OCI-LY1 (cell line): Measurements from ENCODE around the gene ITGA6.

Source experiments
- H2AFZ ChIP-seq: fragments of 200-600 bp; sonication (generic), shearing (Covaris generic); 2 replicates; pipeline ENCODE4 v1.6.0; 2014; ENCODE audit warnings: antibody characterized with exemption, mild to moderate bottlenecking, low read length
- H3F3A ChIP-seq: fragments of 200-600 bp; sonication (generic), shearing (Covaris generic); 2 replicates; pipeline ENCODE4 v1.6.0; 2014; ENCODE audit warnings: mild to moderate bottlenecking, antibody characterized with exemption, low read length, moderate library complexity; ENCODE audit not compliant: insufficient read depth
- H3K27ac ChIP-seq: fragments of 200-600 bp; sonication (generic); 2 replicates; pipeline ENCODE4 v1.5.1; 2014; ENCODE audit warnings: low read length, mixed run types, mild to moderate bottlenecking, low read depth; ENCODE audit not compliant: poor library complexity, severe bottlenecking
- H3K27me3 ChIP-seq: fragments of 200-600 bp; sonication (generic); 2 replicates; pipeline ENCODE4 v1.6.0; 2014; ENCODE audit warnings: antibody characterized with exemption, mild to moderate bottlenecking, low read length, moderate library complexity; ENCODE audit not compliant: insufficient read depth
- H3K36me3 ChIP-seq: fragments of 200-600 bp; sonication (generic); 2 replicates; pipeline ENCODE4 v1.6.1; 2014; ENCODE audit warnings: mild to moderate bottlenecking, antibody characterized with exemption, low read length, moderate library complexity, mixed read lengths; ENCODE audit not compliant: insufficient read depth
- H3K4me1 ChIP-seq: fragments of 200-600 bp; sonication (generic); 2 replicates; pipeline ENCODE4 v1.5.1; 2014; ENCODE audit warnings: mild to moderate bottlenecking, low read length, moderate library complexity; ENCODE audit not compliant: insufficient read depth, severe bottlenecking
- H3K4me2 ChIP-seq: fragments of 200-600 bp; sonication (generic), shearing (Covaris generic); 2 replicates; pipeline ENCODE4 v1.6.1; 2014; ENCODE audit warnings: low read length
- H3K4me3 ChIP-seq: fragments of 200-600 bp; sonication (generic); 2 replicates; pipeline ENCODE4 v1.5.1; 2014; ENCODE audit warnings: low read length, low read depth, mild to moderate bottlenecking, mixed read lengths; ENCODE audit not compliant: poor library complexity, severe bottlenecking
- H3K79me2 ChIP-seq: fragments of 200-600 bp; shearing (Covaris generic); 2 replicates; pipeline ENCODE4 v1.6.1; 2016; ENCODE audit warnings: mixed run types, low read length, mixed read lengths; ENCODE audit not compliant: insufficient read depth
- H3K9ac ChIP-seq: fragments of 200-600 bp; sonication (generic), shearing (Covaris generic); 2 replicates; pipeline ENCODE4 v1.6.1; 2014; ENCODE audit warnings: mild to moderate bottlenecking, low read length, mixed read lengths
- H3K9me2 ChIP-seq: fragments of 200-600 bp; sonication (generic), shearing (Covaris generic); 2 replicates; pipeline ENCODE4 v1.6.1; 2014; ENCODE audit warnings: low read depth, mild to moderate bottlenecking, low read length, mixed read lengths
- H3K9me3 ChIP-seq: fragments of 200-600 bp; shearing (Covaris generic); 2 replicates; pipeline ENCODE4 v1.6.1; 2014; ENCODE audit warnings: low read length, mixed read lengths
- H4K20me1 ChIP-seq: fragments of 200-600 bp; sonication (generic), shearing (Covaris generic); 2 replicates; pipeline ENCODE4 v1.6.0; 2016; ENCODE audit warnings: mild to moderate bottlenecking, low read length; ENCODE audit not compliant: insufficient read depth
- CTCF ChIP-seq: fragments of 200-600 bp; sonication (generic), shearing (Covaris generic); IDR thresholded peaks from 2 replicates; pipeline ENCODE4 v1.5.1; 2017; ENCODE audit warnings: mild to moderate bottlenecking, antibody characterized with exemption, low read length, moderate library complexity, mixed read lengths
- EZH2 ChIP-seq: fragments of 200-600 bp; sonication (generic), shearing (Covaris generic); IDR thresholded peaks from 2 replicates; pipeline ENCODE4 v1.8.0; 2017; ENCODE audit warnings: borderline replicate concordance, mixed run types, mild to moderate bottlenecking, antibody characterized with exemption, low read length, moderate library complexity, mixed read lengths

ITGA6 gene

GRCh38 chr2:172420216-172420615 is 7.2 kb upstream of the ITGA6 start:
- peaks cover 5% of the 10 kb centered on the region; the same call in 1 of the 2 replicates for H3K27me3 ChIP-seq
- no peaks in the 10 kb centered on the region for H3K36me3 ChIP-seq
- no peak overlapping the region for H3K27ac ChIP-seq
- no peaks in the 10 kb centered on the region for H3F3A ChIP-seq
- H2AFZ ChIP-seq, result no peak overlapping the region
- no peak overlapping the region for H3K4me2 ChIP-seq
- no peak overlapping the region for H3K4me3 ChIP-seq
- TF ChIP-seq CTCF, result no peak
- TF ChIP-seq EZH2, result no peak
- no peaks in the 10 kb centered on the region for H3K4me1 ChIP-seq
- H3K79me2 ChIP-seq, result no peaks in the 10 kb centered on the region
- H4K20me1 ChIP-seq, result no peaks in the 10 kb centered on the region
- no peaks in the 10 kb centered on the region for H3K9me2 ChIP-seq
- no peaks in the 10 kb centered on the region for H3K9me3 ChIP-seq
- H3K9ac ChIP-seq, result no peak overlapping the region

GRCh38 chr2:172423160-172423559 is 4.2 kb upstream of the ITGA6 start:
- Histone ChIP-seq H3K9me2 (no peaks in the 10 kb centered on the region), H3K4me1 (no peaks in the 10 kb centered on the region), H4K20me1 (no peaks in the 10 kb centered on the region), H3K9me3 (no peaks in the 10 kb centered on the region), H3K27ac (no peak overlapping the region), H3K27me3 (peaks cover 5% of the 10 kb centered on the region; the same call in 1 of the 2 replicates), H3K4me3 (no peak overlapping the region), H3K9ac (no peak overlapping the region), H3K36me3 (no peaks in the 10 kb centered on the region), H3K79me2 (no peaks in the 10 kb centered on the region), H3F3A (no peaks in the 10 kb centered on the region), H2AFZ (no peak overlapping the region), H3K4me2 (no peak overlapping the region)
- TF ChIP-seq CTCF, result no peak
- TF ChIP-seq EZH2, result no peak

DNA sequence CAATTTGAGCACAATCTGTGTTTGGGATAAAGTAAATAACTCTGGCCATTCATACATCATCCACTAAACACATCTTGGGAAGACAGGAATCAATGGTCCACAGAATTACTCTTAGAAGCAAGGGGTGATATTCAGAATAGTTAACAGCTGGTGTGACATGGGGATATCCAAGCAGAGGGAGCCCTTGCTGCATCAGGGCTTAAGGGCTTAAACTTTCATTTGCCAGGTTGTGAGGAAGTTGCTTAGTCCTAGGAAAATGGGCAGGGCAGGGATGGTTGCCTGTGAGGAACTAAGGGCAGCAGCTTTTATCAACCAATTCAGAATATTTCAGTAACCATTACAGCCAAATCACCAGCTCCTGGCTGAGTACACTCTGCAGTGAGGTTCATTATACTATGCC is 2.0 kb upstream of the ITGA6 start:
- Histone ChIP-seq H3K27ac (no peak overlapping the region), H4K20me1 (no peaks in the 10 kb centered on the region), H3K9ac (no peak overlapping the region), H3K4me3 (no peak overlapping the region), H3K27me3 (0 out of 2 replicates have a peak, but pooled peaks cover 5% of the 10 kb centered on the region), H3K4me1 (no peaks in the 10 kb centered on the region), H3K9me3 (no peaks in the 10 kb centered on the region), H2AFZ (no peak overlapping the region), H3K36me3 (no peaks in the 10 kb centered on the region), H3K9me2 (no peaks in the 10 kb centered on the region), H3K79me2 (no peaks in the 10 kb centered on the region), H3F3A (no peaks in the 10 kb centered on the region), H3K4me2 (no peak overlapping the region)
- no peak for TF ChIP-seq CTCF
- TF ChIP-seq EZH2, result no peak
